HG03457 (cell line): ENCODE results near the gene CASZ1.

Source experiments
- ATAC-seq: cut with Tn5 transposase; IDR thresholded peaks from one replicate; pipeline ENCODE4 v1.9.1; 2021; ENCODE audit warnings: moderate number of reproducible peaks; ENCODE audit not compliant: unreplicated experiment

CASZ1 gene

DNA sequence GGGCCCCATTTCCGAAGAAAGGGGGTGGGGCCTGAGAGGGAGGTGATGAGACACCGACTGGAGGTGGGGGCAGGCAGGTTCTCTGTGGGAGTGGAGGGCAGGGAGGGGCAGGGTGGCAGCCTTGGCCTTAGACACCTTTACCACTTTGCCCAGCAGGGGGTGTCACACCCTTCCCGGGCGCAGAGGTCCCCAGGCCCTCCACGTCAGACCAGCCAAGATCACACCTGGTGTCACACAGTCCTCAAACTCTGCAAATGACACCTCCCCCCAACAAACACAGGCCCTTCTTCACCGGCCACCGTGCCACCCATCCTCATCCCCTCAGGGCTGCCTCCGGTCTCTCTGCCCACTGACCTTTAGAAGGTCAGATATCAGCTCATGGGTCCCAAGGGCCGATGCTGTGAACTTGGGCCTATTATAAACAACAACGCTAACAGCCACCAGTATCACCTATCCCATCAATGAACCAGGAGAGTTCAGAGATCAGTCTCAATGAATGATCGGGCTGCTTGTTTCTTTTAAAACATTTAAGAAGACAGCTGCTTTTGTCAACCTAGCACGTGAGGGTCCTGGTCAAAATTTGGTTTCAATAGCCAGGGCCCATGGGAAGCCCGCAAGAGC lies 103.9 kb downstream of the CASZ1 start:
- no peak for ATAC-seq

DNA sequence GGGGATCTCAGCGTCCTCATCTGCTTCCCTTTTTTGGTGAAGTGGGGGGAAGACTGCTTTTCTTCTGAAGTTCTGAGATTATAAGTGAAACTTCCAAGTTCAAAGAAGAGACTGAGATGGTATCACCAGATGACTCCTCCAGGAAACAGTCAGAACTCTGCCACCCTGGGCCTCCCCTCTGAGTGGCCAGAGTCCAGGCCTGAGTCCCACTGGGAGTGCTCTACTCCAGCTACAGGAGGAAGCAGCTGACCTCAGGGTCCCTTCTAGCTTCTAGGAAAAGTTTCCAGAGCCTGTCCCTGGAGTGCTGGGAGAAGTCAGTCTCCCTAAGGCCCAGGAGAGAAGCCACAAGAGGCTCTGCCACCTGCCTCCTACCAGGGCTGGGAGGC lies 104.7 kb downstream of the CASZ1 start:
- no peak for ATAC-seq

DNA sequence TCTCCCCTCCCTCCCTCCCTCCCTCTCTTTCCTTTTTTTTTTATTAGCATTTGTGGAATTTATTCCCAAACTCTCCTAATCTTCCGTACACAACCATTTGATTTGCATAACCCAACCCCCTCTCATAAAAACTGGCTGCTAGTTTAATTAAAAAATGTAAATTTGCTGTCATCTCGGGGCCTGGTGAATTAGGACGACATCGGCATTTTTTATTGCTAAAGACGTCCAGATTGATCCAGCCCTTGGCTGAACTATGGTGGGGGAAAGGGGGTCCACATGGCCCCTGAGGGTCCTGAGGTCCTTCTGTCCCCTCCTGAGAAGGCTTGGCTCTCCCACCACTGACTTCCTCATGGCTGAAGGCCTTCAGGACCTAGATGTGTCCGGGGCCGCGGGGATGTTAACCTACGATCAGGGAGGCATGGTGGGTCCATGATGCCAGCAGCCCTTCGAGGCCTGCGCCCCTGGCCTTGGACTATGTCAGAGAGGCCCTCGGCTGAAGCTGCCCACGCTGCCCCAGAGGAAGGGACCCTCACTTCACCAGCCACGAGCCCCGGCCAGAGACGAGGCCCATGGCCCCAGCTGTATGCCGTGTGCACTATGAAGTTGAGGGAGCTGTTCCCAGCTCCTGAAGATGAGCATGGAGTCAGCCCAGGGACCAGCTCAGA lies 105.2 kb downstream of the CASZ1 start:
- ATAC-seq: no peak

DNA sequence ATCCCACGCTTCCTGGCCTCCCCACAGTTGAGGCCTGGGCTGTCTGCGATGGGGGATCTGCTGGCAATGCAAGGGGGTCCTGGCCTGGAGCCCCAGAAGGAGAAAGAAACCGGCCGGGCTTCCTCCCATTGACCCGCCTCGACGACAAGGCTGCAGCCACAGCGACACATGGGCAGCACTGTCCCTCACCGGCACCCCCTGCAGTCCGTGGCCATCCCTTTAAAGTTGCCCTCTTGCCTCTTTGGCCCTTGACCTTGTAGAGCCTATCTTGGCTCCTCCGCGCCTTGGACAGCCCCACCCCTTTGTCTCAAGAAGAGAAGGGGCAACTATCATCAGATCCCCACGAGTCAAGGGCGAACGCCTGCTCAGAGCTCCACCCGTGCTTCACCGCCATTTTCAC lies 106.0 kb downstream of the CASZ1 start:
- no peak for ATAC-seq

DNA sequence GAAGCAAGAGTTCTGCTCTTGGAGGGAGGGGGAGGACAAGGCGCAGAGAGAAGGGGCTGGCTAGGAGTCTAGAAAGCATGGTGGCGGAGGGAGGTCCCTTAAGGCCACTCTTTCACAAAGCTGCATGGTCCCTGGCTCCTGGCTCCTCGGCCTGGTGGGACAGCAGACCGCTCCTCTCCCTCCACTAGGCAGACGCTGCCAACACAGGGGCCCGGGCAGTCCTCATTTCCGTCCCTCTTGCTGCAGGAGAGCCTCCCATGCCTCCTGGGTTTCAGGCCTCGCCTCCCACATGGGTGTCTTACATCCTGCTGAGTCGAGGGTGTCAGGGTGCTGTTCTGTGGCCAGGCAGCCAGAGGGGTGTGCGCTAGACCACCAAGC lies 108.0 kb downstream of the CASZ1 start:
- no peak for ATAC-seq

DNA sequence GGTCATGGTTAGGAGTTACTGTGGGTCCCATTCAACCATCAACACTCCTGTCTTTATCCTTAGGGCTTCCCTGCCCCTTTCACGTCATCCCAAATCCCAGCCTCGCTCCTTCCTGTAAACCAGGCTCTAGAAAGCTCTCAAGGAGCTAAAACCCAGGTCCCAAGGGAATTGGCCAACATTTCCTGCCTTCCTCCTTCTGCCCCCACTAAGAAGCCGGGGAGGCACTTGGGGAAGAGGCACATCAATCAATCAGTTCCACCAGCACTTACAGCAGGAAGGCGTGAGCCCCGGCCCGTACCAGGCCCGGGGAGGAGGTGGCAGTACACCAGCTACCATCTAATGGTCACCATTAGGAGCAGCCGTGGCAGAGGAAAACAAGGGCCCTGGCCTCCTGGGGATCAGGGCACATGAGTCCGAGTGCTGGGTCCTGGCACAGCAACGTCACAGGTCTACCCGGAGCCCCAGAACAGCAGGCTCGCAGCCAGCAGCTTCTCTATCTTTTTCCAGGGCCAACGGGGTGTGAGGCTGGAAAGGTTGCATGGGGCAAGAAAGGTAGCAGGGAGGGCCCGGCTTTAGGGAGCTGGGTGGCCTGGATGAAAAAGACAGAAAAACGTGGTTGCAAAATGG lies 108.6 kb downstream of the CASZ1 start:
- ATAC-seq: no peak

DNA sequence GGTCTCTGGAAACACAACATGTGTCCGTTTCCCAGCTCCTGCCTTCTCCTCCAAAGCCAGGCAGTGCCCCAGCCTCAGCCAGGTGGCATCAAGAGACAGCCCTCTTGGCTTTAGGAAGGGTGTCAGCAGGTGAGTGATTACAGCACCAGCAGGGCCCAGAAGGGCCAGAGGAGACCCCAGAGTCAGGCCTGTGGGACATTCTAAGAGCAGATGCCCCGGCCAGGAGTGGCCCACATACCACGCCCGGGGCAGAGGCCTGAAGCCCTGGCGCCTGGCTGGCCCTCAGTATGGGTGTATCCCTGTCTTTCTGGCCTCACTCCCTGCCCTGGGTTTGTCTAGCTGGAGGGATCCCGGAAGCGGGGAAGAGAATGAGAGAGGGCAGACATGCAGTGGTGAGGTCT lies 109.2 kb downstream of the CASZ1 start:
- no peak for ATAC-seq

DNA sequence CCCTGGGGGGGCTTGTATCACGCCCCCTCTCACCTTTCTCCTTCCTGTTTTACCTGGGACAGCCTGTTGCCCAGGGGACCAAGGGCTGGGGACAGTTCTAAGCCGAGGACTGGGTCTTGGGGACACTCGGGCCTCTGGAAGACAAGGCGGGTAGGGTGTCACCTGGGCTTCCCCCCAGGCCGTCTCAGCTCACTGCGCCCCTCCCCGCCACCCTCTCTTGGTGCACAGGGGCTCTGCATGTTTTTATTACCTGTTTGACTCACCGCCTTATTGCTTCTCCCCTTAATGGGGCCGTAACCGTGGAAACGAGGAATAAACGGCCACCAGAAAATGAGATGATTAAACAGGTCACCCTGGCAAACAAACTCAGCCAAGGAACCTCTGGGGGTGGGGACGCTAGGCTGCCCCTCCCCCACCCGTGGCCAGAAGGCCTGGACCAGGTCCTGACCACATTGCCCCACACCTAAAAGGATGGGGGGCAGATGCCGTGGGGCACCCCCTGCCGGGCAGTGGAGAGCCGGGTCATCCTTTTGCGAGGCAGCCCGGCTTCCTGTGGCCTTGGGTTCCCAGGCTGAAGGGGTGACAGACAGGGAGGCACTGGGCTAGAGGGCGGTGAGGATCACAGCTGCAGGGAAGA lies 109.9 kb downstream of the CASZ1 start:
- no peak for ATAC-seq

DNA sequence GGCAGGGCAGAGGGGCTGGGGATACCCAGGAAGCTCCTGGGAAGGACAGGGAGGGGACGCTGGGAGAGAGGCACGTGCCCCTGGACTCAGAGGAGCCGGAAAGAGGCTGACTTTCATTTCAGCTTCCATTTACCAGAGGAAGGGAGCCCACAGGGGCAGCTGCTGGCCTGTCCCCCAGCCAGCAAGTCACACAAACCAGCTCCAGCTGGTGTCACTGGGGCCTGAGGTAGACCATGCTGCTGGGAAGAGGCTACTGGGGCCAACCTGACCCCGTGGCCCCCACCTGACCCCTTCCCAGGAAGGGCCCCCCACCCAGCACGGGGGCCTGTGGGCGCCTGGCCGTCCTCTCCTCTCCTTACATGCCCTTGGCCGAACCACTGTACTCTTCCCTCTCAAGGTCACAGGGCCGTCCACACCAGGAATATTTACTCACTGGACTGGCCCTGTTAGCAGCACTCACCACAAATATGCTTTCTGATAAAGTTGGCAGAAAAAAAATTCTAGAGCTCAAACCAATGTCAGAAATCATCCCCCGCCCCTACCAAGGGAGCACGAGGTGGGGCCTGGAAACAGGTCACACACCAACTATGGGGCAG lies 110.5 kb downstream of the CASZ1 start:
- no peak for ATAC-seq

DNA sequence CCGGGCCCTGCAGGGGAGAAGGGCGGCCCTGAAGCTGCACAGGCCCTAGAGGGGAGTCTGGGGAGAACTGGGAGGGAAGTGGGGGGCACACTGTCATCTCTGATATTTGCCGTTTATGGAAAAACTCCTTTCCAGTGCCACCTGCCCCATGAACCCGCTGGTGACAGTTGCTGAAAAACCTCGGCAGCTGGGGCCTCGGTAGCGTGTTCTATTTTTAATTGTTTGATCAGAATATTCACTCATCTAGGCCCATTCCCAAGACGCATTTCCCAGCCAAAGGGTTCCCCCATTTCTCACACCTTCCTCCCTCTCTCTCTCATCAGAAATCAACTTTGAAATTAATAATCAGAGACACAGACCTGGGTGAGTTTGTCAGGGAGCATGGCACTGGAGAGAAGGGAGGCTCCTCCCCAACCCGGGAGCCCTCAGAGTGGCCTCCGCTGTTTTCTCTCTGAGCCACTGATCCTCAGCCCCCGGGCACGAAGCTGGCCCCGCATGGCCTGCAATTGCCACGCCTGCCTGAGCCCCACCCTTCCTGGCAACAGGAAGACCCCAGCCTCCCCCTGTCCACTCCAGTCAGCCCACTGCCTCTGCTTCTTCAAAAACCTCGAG lies 111.1 kb downstream of the CASZ1 start:
- ATAC-seq: no peak

DNA sequence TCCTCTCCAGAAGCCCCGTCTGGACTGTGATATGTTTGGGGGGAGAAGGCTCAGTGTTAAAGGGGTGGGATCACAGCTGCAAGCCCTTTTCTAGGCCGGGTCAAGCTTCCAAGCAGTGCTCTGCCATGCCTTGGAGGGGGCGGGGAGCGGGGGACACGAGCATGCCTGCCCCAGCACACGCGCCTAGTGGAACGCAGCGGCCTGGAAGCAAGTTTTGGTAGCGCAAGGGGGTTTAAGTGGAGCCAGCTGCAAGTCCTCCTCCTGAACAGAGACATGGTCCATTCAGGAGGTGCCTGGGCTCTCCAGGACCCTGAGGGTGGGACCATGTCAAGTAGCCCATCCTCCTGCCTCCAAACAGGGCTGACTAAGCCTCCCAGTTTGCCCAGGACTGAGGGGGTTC lies 112.2 kb downstream of the CASZ1 start:
- ATAC-seq: no peak

DNA sequence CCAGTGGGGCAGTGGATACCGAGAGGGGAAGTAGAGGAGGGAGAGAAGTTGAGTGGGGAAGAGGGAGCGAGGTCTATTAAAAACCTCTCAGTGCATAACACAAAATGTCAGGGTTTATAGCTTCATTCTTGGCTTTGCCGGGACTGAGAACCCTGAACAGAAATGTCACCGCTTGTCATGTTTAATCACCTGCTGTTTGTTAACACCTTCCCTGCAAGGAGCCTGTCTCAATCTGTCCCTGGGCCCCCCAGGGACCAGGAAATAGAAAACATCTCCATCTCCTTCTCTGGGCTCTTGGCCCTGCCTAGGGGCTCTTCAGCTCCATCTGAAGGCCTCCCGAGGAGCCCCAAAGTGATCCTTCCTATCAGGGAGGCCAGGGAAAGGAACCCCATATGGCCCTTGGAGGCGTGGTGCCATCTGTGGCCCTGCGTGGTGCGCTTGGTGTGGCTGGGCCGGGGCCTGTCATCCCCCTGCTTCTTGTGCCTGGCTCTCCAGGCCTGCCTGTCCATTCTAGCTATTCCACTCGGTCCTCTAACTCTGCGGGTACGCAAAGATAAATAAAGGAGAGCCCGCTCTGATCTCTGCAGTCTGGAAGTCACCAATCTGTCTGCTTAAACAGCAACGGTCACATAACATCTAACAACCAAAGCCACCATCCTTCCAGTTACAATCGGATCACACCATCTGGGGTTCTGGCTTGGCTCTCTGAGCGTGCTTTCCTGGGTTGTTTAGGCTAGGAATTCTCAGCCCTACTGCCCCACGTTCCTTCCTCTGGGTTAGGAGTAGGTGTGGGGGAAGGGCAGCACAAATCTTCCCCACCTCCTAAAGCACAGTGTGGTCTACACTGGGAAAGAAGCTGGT lies 113.8 kb downstream of the CASZ1 start:
- ATAC-seq: no peak

DNA sequence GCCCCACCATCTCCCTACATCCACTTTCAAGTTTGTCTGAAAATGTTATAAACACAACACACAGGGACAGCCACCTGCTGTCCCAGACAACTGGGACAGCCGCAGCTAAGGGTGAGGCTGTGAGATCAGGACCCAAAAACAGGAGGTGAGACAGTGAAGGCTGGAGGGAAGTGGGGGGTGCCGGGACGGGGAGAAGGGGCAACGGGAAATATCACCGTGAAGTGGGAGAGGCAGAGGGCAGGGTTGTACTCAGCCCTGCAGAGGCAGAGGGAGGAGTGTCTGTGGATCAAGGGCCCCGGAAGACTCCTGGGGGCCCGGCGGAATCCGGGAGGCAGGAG lies 114.4 kb downstream of the CASZ1 start:
- ATAC-seq: no peak

DNA sequence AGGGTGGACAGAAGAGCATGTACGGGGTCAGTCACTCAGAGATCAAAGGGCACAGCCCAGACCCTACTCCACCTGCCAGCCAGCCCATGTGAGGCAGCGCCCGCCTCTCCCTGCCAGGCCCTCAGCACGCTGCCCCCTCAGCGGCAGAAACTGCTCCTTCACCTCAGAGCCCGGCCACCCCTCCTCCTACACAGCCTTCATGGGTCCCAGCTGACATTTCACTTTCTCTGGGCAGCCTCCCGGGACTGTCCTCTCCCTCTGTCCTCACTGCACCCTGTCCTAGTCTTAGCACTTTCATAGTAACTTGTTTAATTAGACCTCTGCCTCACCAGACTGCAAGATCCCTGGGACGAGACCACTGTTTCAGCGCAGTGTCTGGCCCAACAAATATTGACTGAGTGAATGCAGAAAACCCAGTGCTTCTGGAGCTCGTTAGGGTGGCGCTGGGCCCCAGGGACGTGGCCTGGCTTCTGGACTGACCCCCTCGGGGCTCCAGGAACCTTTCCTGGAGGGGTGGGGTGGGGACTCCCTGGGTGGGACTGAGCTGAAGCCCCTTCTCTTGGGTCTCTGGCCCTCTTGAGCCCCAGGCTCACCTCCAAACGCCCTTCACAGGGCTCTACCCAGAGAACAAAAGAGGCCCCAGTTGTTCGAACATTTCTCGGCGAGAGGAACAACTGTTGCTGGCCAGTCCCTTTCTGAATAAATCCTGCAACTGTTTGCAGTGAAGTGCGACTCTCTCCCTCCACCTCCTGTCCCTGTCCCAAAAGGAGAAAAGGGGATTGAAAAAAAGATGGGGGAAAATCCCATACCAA lies 114.9 kb downstream of the CASZ1 start:
- no peak for ATAC-seq

DNA sequence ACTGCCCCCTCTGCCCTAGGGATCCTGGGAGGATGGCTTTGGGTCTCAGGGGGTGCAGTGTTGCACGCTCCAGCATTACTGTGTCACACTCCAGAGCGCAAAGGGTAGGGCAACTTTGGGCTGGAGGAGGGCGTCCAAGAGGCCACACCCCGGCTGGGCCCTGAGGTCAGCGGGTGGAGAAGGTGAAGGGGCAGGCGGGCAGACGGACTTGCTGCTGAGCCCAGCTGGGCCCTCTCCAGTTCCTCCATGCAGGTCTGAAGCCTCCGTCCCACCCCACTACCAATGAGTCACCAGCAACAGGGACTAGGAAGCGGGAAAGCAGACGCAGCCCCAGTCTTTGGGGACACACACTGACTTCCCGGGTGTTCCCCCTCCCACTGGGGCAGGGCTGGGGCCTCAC lies 116.0 kb downstream of the CASZ1 start:
- no peak for ATAC-seq

DNA sequence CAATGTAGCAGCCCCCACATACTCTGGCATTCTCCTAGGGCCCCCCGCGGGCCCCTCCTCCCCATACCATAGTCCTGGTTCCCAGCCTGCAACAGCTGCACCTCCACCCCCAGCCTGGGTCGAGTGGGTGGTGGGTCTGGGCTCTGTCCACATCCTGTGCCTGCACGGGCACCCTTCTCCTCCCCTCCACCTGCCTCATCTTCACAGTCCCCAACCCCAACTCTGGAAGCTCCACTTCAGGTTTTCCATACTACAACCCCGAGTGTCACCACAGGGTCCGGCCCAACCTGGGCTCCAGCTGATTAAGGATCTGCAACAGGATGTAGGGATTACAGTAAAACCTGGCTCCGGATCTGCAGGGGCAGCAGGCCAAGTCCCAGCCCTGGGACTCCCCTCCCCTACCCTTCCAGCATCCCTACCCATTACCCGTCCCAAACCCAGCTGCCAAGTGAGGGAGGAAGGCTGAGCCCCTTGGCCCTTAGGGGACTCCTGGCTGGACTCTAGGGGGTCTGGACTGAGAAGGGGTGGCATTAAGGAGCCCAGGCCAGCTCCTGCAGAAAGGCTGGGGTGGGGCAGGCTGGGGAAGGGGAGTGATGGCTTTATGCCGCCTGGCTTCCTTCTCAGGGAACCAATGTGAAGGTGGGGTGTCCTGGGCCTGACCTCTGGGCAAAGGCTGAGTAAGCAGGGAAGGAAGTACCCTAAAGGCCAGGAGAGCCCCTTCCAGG lies 116.8 kb downstream of the CASZ1 start:
- ATAC-seq: no peak

DNA sequence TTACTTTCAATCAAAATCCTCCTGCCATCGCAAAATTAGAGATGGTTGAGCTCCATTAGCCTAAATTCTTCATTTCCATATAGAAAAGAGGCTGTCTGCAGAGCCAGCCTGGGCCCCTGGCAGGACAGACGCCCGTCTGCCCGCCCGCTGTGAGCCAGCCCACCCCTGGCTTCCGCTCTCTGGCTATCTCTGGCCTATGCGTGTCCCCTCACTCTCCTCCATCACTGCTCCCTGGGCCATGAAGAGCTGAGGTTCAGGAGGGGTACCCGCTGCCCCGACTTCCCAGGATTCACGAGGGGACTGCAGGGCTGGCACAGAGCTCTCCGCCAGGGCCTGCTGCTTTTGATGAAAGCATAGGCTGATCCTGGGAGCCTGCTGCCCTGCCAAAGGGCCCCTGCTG lies 117.6 kb downstream of the CASZ1 start:
- no peak for ATAC-seq

DNA sequence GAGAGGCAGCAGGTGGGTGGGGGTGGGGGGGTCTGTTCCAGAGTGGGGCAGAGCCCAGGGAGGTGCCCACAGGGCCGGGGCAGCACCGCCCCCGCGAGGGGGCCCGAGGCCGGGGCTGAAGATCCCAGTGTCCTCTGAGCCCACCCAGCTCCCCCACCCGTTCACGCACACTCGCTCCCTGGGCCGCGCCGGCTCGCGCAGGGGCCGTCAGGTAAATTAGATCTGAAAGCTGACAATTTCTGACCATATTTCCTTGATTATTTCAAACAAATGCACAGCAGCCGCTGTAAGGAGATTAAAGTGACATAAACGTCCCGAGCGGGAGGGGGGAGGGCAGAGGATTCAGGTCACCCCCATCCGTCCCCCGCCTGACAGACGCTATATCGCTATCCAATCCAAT lies 118.0 kb downstream of the CASZ1 start:
- no peak for ATAC-seq
